Thoracic aorta (tissue), 2 donors: ENCODE data around the gene SNTB2. TPM values are rescaled to one million over a fixed set of nuclear protein-coding genes. Genes with fewer than 3 reads are reported as not detected.
A peak's percentile ranks its signal among the peaks of the same experiment; 100 is the strongest.

Experiments used
- ATAC-seq: fragments of 150-250 bp; one replicate; pipeline ENCODE4 v1.8.0; 2017; ENCODE audit warnings: low read depth; ENCODE audit not compliant: insufficient number of reproducible peaks, low FRiP score
- DNase-seq: peaks from one replicate; pipeline ENCODE4 v3.0.0-alpha.2; 2020; ENCODE audit warnings: low spot score
- H3K27ac ChIP-seq, 2 donors: fragments of 200-600 bp; sonication (generic); 1 replicate in 1 of 2; 2 replicates in 1 of 2; pipeline ENCODE4 v1.5.1; 2016; ENCODE audit warnings: mild to moderate bottlenecking in 2 of 2, moderate library complexity in 2 of 2
- H3K27me3 ChIP-seq: fragments of 200-600 bp; sonication (generic); replicated peaks from 2 replicates; pipeline ENCODE4 v1.6.0; 2016; ENCODE audit warnings: mild to moderate bottlenecking; ENCODE audit not compliant: insufficient read depth
- H3K36me3 ChIP-seq: fragments of 200-600 bp; sonication (generic); one replicate; pipeline ENCODE4 v1.5.1; 2016
- H3K4me1 ChIP-seq, 2 donors: fragments of 200-600 bp; sonication (generic); 1 replicate in 1 of 2; 2 replicates in 1 of 2; pipeline versions ENCODE4 v1.5.1 to v1.6.0; 2016; ENCODE audit warnings: low read depth in 2 of 2, mild to moderate bottlenecking in 1 of 2; ENCODE audit not compliant: control insufficient read depth in 1 of 2
- H3K4me3 ChIP-seq: fragments of 200-600 bp; sonication (generic); 2 replicates; pipeline ENCODE4 v1.5.1; 2016; ENCODE audit warnings: mild to moderate bottlenecking
- H3K9me3 ChIP-seq: fragments of 200-600 bp; sonication (generic); 2 replicates; pipeline ENCODE4 v1.5.1; 2016
- total RNA-seq, 2 donors: library from RNA; depleted of rRNA; stranded (reverse); fragments of >200 nt; gene quantifications; one replicate each; pipeline versions ENCODE4 v1.1.0 to v1.2.3, GENCODE V29; 2016
- TF ChIP-seq, protein P1 (sequence below): fragments of 200-600 bp; sonication (generic); IDR thresholded peaks from one replicate; pipeline ENCODE4 v1.5.1; 2019; ENCODE audit warnings: antibody characterized with exemption

The SNTB2 gene
- total RNA-seq, 2 donors from 2014 or later = 39.4 to 65.5 TPM

DNA sequence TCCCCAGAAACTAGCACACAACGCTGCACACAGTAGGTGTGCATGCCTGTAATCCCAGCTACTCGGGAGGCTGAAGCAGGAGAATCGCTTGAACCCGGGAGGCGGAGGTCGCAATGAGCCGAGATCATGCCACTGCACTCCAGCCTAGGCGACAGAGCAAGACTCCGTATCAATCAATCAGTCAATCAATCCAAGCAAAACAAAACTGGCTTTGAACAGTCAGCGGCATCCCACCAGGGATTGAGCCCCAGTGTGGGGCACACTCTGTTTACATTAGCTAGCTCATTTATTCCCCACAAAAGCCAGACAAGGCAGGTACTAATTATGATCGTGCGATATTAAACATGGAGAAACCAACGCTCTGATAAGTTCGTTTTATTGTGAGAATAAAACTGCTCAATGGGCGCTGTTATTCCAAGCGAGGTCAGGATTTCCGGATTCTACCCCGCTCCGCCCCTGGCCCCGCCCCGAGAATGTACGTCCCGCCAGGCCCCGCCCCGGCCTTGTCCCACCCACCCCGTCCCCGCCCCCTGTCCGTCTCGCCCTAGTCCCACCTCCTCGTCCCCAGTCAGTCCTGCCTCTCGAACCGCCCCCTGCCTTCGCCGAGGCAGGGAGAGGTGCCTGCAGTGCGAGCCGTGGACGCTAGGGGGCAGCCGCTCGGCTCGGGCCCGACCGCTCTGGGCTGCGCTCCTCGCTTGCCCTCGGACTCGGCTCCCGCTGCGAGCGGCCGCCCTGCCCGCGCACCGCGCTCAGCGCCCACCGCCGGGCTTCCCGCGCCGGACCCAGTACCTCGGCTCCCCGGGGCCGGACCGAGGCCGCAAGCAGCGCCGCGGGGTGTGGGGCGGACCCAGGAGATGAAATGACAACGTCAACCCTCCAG, 123.9 kb downstream of the SNTB2 start, which contains the start of gene VPS4A:
VPS4A (plus strand) TSS at position 698 of the 880 bp plus-strand sequence; CDS start at position 860, 162 bp downstream.
- peak within 1 kb of the TSS; percentile 95 for H3K4me3 ChIP-seq
- peaks cover under 1% of the 10 kb centered on the region for H3K36me3 ChIP-seq
- H3K4me1 ChIP-seq = peaks cover 17 to 19% of the 10 kb centered on the region in 2 donors
- TF ChIP-seq, protein P1, sequence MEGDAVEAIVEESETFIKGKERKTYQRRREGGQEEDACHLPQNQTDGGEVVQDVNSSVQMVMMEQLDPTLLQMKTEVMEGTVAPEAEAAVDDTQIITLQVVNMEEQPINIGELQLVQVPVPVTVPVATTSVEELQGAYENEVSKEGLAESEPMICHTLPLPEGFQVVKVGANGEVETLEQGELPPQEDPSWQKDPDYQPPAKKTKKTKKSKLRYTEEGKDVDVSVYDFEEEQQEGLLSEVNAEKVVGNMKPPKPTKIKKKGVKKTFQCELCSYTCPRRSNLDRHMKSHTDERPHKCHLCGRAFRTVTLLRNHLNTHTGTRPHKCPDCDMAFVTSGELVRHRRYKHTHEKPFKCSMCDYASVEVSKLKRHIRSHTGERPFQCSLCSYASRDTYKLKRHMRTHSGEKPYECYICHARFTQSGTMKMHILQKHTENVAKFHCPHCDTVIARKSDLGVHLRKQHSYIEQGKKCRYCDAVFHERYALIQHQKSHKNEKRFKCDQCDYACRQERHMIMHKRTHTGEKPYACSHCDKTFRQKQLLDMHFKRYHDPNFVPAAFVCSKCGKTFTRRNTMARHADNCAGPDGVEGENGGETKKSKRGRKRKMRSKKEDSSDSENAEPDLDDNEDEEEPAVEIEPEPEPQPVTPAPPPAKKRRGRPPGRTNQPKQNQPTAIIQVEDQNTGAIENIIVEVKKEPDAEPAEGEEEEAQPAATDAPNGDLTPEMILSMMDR = peak; percentile 95
- H3K27me3 ChIP-seq = no peaks in the 10 kb centered on the region
- peak within 1 kb of the TSS; percentile 81 to 86 for H3K27ac ChIP-seq
- ATAC-seq (peak; percentile 98), DNase-seq (peak; percentile 85)
- H3K9me3 ChIP-seq = no peaks in the 10 kb centered on the region

DNA sequence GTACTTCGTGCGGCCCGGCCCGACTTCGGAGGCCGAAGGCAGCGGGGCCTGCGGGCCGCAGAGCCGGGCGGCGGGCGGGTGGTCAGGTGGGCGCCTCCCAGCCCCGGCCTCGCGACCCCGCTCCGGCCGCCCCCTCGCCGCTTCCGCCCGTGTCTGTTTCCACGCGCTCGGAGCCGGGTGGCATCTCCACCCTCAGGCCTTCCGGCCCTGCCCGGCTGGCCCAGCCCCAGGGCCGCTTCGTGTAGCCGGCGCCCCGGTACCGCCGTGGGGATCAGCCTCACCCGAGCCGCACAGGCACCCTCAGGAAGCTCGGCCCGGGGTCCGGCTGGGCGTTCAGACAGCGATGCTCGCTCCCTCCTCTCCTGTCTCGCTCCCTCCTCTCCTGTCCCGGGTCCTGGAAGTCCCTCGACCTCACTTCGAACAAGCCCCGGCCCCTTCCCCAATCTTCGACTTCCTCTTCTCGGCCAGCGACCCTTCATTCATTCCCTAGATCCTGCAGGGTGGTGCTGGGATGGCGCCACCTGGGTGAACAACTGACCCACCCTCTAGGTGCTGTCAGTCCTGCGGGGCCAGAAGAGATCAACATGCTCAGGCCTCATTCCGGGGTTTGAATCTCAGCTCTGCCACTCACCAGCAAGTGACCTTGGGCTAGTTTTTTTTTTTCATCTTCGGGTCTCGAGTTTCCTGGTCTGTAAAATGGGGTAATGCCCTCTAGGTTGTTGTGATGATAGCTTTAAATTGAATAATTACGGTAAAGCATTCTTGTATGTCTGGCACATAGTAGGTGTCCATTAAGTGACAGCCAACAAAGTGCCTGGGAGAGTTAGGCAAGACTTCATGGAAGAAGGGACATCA, 124.8 kb downstream of the SNTB2 start:
- H3K27ac ChIP-seq = peak overlapping the region; percentile 70 to 86
- DNase-seq (no peak), ATAC-seq (peak; percentile 9)
- no peaks in the 10 kb centered on the region for H3K27me3 ChIP-seq
- H3K4me3 ChIP-seq = peak overlapping the region; percentile 95
- no peaks in the 10 kb centered on the region for H3K9me3 ChIP-seq
- TF ChIP-seq, protein P1 = no peak
- H3K4me1 ChIP-seq = peaks cover 17 to 19% of the 10 kb centered on the region in 2 donors
- H3K36me3 ChIP-seq = peaks cover 10% of the 10 kb centered on the region

DNA sequence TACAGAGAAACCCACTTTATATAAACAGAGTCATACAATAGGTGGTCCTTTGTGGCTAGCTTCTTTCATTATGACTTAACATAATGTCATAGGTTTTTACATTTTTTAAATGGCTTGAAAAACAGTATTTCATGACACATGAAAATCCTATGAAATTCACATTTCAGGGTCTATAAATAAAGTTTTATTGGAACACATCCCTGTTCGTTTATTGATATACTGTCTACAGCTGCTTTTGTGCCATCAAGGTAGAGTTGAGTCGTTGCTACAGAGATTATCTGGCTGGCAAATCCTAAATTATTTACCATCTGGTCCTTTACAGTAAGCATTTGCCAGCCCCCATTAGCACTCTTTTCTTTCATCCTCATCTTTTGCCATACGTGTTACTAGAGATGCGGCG, 126.5 kb downstream of the SNTB2 start:
- ATAC-seq = no peak
- no peak overlapping the region for H3K27ac ChIP-seq
- H3K9me3 ChIP-seq = no peaks in the 10 kb centered on the region
- H3K4me1 ChIP-seq = peaks cover 17 to 19% of the 10 kb centered on the region in 2 donors
- H3K4me3 ChIP-seq = no peak overlapping the region
- no peaks in the 10 kb centered on the region for H3K27me3 ChIP-seq
- DNase-seq = no peak
- TF ChIP-seq, protein P1 = no peak
- H3K36me3 ChIP-seq = peaks cover 22% of the 10 kb centered on the region

DNA sequence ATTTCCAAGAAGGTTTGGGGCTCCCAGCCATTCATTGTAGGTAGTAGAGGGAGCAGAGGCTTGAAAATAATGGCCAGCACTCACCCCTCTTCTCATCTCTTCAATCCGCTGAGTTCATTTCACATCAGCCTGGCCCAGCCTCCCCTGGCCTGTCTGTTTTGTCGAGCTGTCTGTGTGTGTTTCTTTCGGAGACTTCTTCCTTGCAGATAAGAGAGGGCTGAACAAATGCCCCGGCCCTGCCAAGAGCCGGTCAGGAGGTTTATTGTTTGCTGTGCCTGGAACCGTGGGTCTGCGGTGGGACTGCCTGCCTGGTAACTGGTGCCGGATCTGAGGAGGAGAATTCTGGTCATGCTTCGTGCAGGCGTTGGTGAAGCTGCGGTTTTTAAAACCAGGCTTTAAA, 127.6 kb downstream of the SNTB2 start:
- Histone ChIP-seq H3K9me3 (no peaks in the 10 kb centered on the region), H3K27me3 (no peaks in the 10 kb centered on the region), H3K4me3 (no peak overlapping the region), H3K36me3 (peaks cover 33% of the 10 kb centered on the region), H3K27ac (no peak overlapping the region), H3K4me1 (peaks cover 17 to 19% of the 10 kb centered on the region in 2 donors)
- no peak for ATAC-seq
- DNase-seq = no peak
- TF ChIP-seq, protein P1 = no peak
